Measurements from ENCODE around the gene SERTAD2. TPM values are rescaled to one million over a fixed set of nuclear protein-coding genes. Genes with fewer than 3 reads are reported as not detected.

SERTAD2 gene
- total RNA-seq, 2 donors from 2014 or later = 15.8 to 22.2 TPM

- Histone ChIP-seq H3K36me3 (no peaks in the 10 kb centered on the region), H3K27me3 (no peaks in the 10 kb centered on the region), H3K4me1 (no peaks in the 10 kb centered on the region), H3K4me3 (no peak overlapping the region), H3K9me3 (no peaks in the 10 kb centered on the region), H3K27ac (no peak overlapping the region)
- DNase-seq (ENCODE audit: low spot score) = no peak
- TF ChIP-seq CTCF (IDR thresholded peaks at IDR 0.05) = no peak
Measured at GRCh38 chr2:64697297-64698176, 43.8 kb upstream of the SERTAD2 start.

GRCh38 chr2:64696636-64697035 is 42.9 kb upstream of the SERTAD2 start:
- H3K4me3 ChIP-seq = no peak overlapping the region
- H3K36me3 ChIP-seq = no peaks in the 10 kb centered on the region
- no peaks in the 10 kb centered on the region for H3K9me3 ChIP-seq
- no peaks in the 10 kb centered on the region for H3K27me3 ChIP-seq
- H3K27ac ChIP-seq = no peak overlapping the region
- DNase-seq (ENCODE audit: low spot score) = no peak
- no peak for TF ChIP-seq CTCF (IDR thresholded peaks at IDR 0.05)
- H3K4me1 ChIP-seq = no peaks in the 10 kb centered on the region

- Histone ChIP-seq H3K36me3 (no peaks in the 10 kb centered on the region), H3K27ac (no peak overlapping the region), H3K9me3 (no peaks in the 10 kb centered on the region), H3K4me3 (no peak overlapping the region), H3K27me3 (no peaks in the 10 kb centered on the region), H3K4me1 (no peaks in the 10 kb centered on the region)
- DNase-seq (ENCODE audit: low spot score) = no peak
- no peak for TF ChIP-seq CTCF (IDR thresholded peaks at IDR 0.05)
Measured at GRCh38 chr2:64695721-64696261, 42.1 kb upstream of the SERTAD2 start.

- TF ChIP-seq CTCF (IDR thresholded peaks at IDR 0.05) = no peak
- no peak for DNase-seq (ENCODE audit: low spot score)
- H3K9me3 ChIP-seq = no peaks in the 10 kb centered on the region
- H3K4me3 ChIP-seq = no peak overlapping the region
- H3K27ac ChIP-seq = no peak overlapping the region
- no peaks in the 10 kb centered on the region for H3K4me1 ChIP-seq
- H3K36me3 ChIP-seq = no peaks in the 10 kb centered on the region
- H3K27me3 ChIP-seq = no peaks in the 10 kb centered on the region
Measured at GRCh38 chr2:64692401-64692800, 38.7 kb upstream of the SERTAD2 start.

GRCh38 chr2:64688909-64689308 is 35.2 kb upstream of the SERTAD2 start:
- no peak overlapping the region for H3K4me3 ChIP-seq

More at GRCh38 chr2:64688909-64689308, 35.2 kb upstream of the SERTAD2 start:
- no peak for TF ChIP-seq CTCF (IDR thresholded peaks at IDR 0.05)
- no peaks in the 10 kb centered on the region for H3K36me3 ChIP-seq
- no peaks in the 10 kb centered on the region for H3K9me3 ChIP-seq
- no peaks in the 10 kb centered on the region for H3K4me1 ChIP-seq
- DNase-seq (ENCODE audit: low spot score) = no peak
- no peaks in the 10 kb centered on the region for H3K27me3 ChIP-seq
- H3K27ac ChIP-seq = no peak overlapping the region

All from right atrium auricular region (tissue), 2 donors.